Tibial nerve (tissue), 3 donors: ENCODE measurements around the gene CFTR.

Experiments used
- POLR2A ChIP-seq, 2 donors: fragments of 450-650 bp; IDR thresholded peaks; one replicate each; pipeline ENCODE4 v1.6.1; 2017; ENCODE audit warnings: antibody characterized with exemption in 2 of 2, mild to moderate bottlenecking in 2 of 2, moderate library complexity in 2 of 2
- TF ChIP-seq, protein P1 (sequence below), 5 experiments: fragments of 200-600 bp in 3 of 5; fragments of 450-650 bp in 2 of 5; sonication (generic) in 3 of 5; IDR thresholded peaks; one replicate each; pipeline ENCODE4 v1.5.1; 2016 to 2019; ENCODE audit warnings: antibody characterized with exemption in 5 of 5, mild to moderate bottlenecking in 3 of 5, moderate library complexity in 2 of 5

- TF ChIP-seq, protein P1, sequence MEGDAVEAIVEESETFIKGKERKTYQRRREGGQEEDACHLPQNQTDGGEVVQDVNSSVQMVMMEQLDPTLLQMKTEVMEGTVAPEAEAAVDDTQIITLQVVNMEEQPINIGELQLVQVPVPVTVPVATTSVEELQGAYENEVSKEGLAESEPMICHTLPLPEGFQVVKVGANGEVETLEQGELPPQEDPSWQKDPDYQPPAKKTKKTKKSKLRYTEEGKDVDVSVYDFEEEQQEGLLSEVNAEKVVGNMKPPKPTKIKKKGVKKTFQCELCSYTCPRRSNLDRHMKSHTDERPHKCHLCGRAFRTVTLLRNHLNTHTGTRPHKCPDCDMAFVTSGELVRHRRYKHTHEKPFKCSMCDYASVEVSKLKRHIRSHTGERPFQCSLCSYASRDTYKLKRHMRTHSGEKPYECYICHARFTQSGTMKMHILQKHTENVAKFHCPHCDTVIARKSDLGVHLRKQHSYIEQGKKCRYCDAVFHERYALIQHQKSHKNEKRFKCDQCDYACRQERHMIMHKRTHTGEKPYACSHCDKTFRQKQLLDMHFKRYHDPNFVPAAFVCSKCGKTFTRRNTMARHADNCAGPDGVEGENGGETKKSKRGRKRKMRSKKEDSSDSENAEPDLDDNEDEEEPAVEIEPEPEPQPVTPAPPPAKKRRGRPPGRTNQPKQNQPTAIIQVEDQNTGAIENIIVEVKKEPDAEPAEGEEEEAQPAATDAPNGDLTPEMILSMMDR (IDR thresholded peaks at IDR 0.05), result no peak
- no peak for TF ChIP-seq POLR2A (IDR thresholded peaks at IDR 0.05)
Measured at GRCh38 chr7:117559391-117559790, 79.6 kb downstream of the CFTR start.
